Fibroblast of lung (primary cell): ENCODE measurements around the gene CLSTN2. TPM values are rescaled to one million over a fixed set of nuclear protein-coding genes. Genes with fewer than 3 reads are reported as not detected.
A peak's percentile ranks its signal among the peaks of the same experiment; 100 is the strongest.

Source experiments
- DNase-seq, 2 donors: peaks; one replicate each; pipeline versions ENCODE4 v3.0.0 to v3.0.0-alpha.2; 2010; ENCODE audit warnings: low read depth in 2 of 2
- H2AFZ ChIP-seq: 2 replicates; pipeline ENCODE4 v1.5.1; 2012; ENCODE audit warnings: low read length, control low read depth, inconsistent platforms
- H3K27ac ChIP-seq: 2 replicates; pipeline ENCODE4 v1.5.1; 2011; ENCODE audit warnings: low read length, control low read depth; ENCODE audit not compliant: insufficient read depth
- H3K27me3 ChIP-seq: 2 replicates; pipeline ENCODE4 v1.5.1; 2011; ENCODE audit warnings: mild to moderate bottlenecking, low read length; ENCODE audit not compliant: control insufficient read depth, insufficient read depth
- H3K36me3 ChIP-seq: 2 replicates; pipeline ENCODE4 v1.5.1; 2011; ENCODE audit warnings: low read length; ENCODE audit not compliant: control insufficient read depth, insufficient read depth
- H3K4me1 ChIP-seq: 2 replicates; pipeline ENCODE4 v1.5.1; 2011; ENCODE audit warnings: low read length; ENCODE audit not compliant: control insufficient read depth, insufficient read depth; ENCODE audit errors: extremely low read depth
- H3K4me2 ChIP-seq: 2 replicates; pipeline ENCODE4 v1.5.1; 2011; ENCODE audit warnings: low read length, control low read depth; ENCODE audit not compliant: insufficient read depth; ENCODE audit errors: extremely low read depth
- H3K4me3 ChIP-seq, 4 experiments: fragments of 200-600 bp in 1 of 4; sonication (generic) in 1 of 4; replicated peaks in 1 of 4; 2 replicates each; pipeline ENCODE4 v1.5.1; 2011 to 2016; ENCODE audit warnings: low read length in 4 of 4, low read depth in 3 of 4, mild to moderate bottlenecking in 3 of 4, control low read depth in 2 of 4, inconsistent platforms in 1 of 4, mixed read lengths in 1 of 4; ENCODE audit not compliant: insufficient read depth in 1 of 4; ENCODE audit errors: control extremely low read depth in 1 of 4
- H3K79me2 ChIP-seq: 2 replicates; pipeline ENCODE4 v1.5.1; 2012; ENCODE audit warnings: mild to moderate bottlenecking, low read length, inconsistent platforms; ENCODE audit not compliant: control insufficient read depth, insufficient read depth
- H3K9ac ChIP-seq: 2 replicates; pipeline ENCODE4 v1.5.1; 2011; ENCODE audit warnings: mild to moderate bottlenecking, low read length, control low read depth; ENCODE audit not compliant: insufficient read depth
- H3K9me3 ChIP-seq: 2 replicates; pipeline ENCODE4 v1.5.1; 2012; ENCODE audit warnings: low read depth, low read length; ENCODE audit not compliant: control insufficient read depth, insufficient read depth
- H4K20me1 ChIP-seq: 2 replicates; pipeline ENCODE4 v1.5.1; 2011; ENCODE audit warnings: low read length; ENCODE audit not compliant: control insufficient read depth, insufficient read depth; ENCODE audit errors: extremely low read depth
- CTCF ChIP-seq, 2 donors: IDR thresholded peaks in 1 of 2; conservative IDR thresholded peaks in 1 of 2; 1 replicate in 1 of 2; 2 replicates in 1 of 2; pipeline ENCODE4 v1.5.1; 2011 to 2012; ENCODE audit warnings: low read length in 2 of 2, control low read depth in 1 of 2, inconsistent platforms in 1 of 2, low read depth in 1 of 2, mild to moderate bottlenecking in 1 of 2
- EZH2 ChIP-seq: IDR thresholded peaks from 2 replicates; pipeline ENCODE4 v1.5.1; 2012; ENCODE audit warnings: low read length, control low read depth, mild to moderate bottlenecking; ENCODE audit errors: missing control alignments
- polyA plus RNA-seq, 2 donors: library from polyadenylated mRNA; depleted of rRNA in 1 of 2; stranded (reverse) in 1 of 2; unstranded in 1 of 2; fragments of >200 nt; gene quantifications; 2 replicates each; pipeline ENCODE4 v1.2.1, GENCODE V29; 2011 to 2012; ENCODE audit warnings: missing spikeins in 1 of 2
- total RNA-seq: library from RNA; depleted of rRNA; stranded (reverse); fragments of >200 nt; gene quantifications from 2 replicates; pipeline ENCODE4 v1.2.1, GENCODE V29; 2014

CLSTN2 gene
- total and polyA plus RNA-seq, 2 donors (not counting 1 experiment from before 2014, with no cell fraction given) = under 0.01 to 1.3 TPM

- no peaks in the 10 kb centered on the region for H3K4me1 ChIP-seq
- DNase-seq = no peak
- H3K36me3 ChIP-seq = no peaks in the 10 kb centered on the region
- no peak overlapping the region for H3K4me2 ChIP-seq
- H4K20me1 ChIP-seq = no peaks in the 10 kb centered on the region
- H3K27ac ChIP-seq = no peak overlapping the region
- no peaks in the 10 kb centered on the region for H3K27me3 ChIP-seq
- no peaks in the 10 kb centered on the region for H3K9me3 ChIP-seq
- no peak overlapping the region for H3K4me3 ChIP-seq
- no peaks in the 10 kb centered on the region for H3K79me2 ChIP-seq
- H3K9ac ChIP-seq = no peak overlapping the region
- no peak overlapping the region for H2AFZ ChIP-seq
- TF ChIP-seq CTCF (conservative IDR thresholded peaks at IDR 0.05 in 1 of 2, IDR thresholded peaks at IDR 0.05 in 1 of 2; ENCODE audit: low read depth in 1 of 2, low read length in 2 of 2) = no peak
- no peak for TF ChIP-seq EZH2
These were observed 453.4 kb downstream of the CLSTN2 start for GRCh38 chr3:140388202-140388922.

GRCh38 chr3:140391061-140391460 is 456.1 kb downstream of the CLSTN2 start:
- Histone ChIP-seq H4K20me1 (no peaks in the 10 kb centered on the region), H3K27ac (no peak overlapping the region), H3K9me3 (no peaks in the 10 kb centered on the region), H2AFZ (no peak overlapping the region), H3K9ac (no peak overlapping the region), H3K79me2 (no peaks in the 10 kb centered on the region), H3K4me1 (no peaks in the 10 kb centered on the region), H3K4me3 (no peak overlapping the region), H3K36me3 (no peaks in the 10 kb centered on the region), H3K4me2 (no peak overlapping the region), H3K27me3 (no peaks in the 10 kb centered on the region)
- TF ChIP-seq CTCF (conservative IDR thresholded peaks at IDR 0.05 in 1 of 2, IDR thresholded peaks at IDR 0.05 in 1 of 2; ENCODE audit: low read depth in 1 of 2, low read length in 2 of 2) (no peak), EZH2 (no peak)
- DNase-seq = no peak

GRCh38 chr3:140394488-140395133 is 459.6 kb downstream of the CLSTN2 start:
- Histone ChIP-seq H2AFZ (no peak overlapping the region), H3K27me3 (no peaks in the 10 kb centered on the region), H3K9ac (no peak overlapping the region), H3K4me3 (no peak overlapping the region), H3K4me1 (no peaks in the 10 kb centered on the region), H3K36me3 (no peaks in the 10 kb centered on the region), H3K27ac (no peak overlapping the region), H3K4me2 (no peak overlapping the region), H4K20me1 (no peaks in the 10 kb centered on the region), H3K9me3 (no peaks in the 10 kb centered on the region), H3K79me2 (no peaks in the 10 kb centered on the region)
- peak in 1 of 2 donors; percentile 40 for DNase-seq
- TF ChIP-seq CTCF (conservative IDR thresholded peaks at IDR 0.05 in 1 of 2, IDR thresholded peaks at IDR 0.05 in 1 of 2; ENCODE audit: low read depth in 1 of 2, low read length in 2 of 2) (no peak), EZH2 (no peak)
